Karpas-422 (cell line): Measurements from ENCODE around the gene DNASE1L2. TPM values are rescaled to one million over a fixed set of nuclear protein-coding genes. Genes with fewer than 3 reads are reported as not detected.

Experiments
- DNase-seq: peaks from one replicate; pipeline ENCODE4 v3.0.0-alpha.2; 2015
- H2AFZ ChIP-seq: fragments of 200-600 bp; sonication (generic); 2 replicates; pipeline ENCODE4 v1.6.1; 2014; ENCODE audit warnings: antibody characterized with exemption, low read length, mixed read lengths
- H3K27ac ChIP-seq: fragments of 200-600 bp; sonication (generic); 2 replicates; pipeline ENCODE4 v1.5.1; 2014; ENCODE audit warnings: mild to moderate bottlenecking, low read length, moderate library complexity
- H3K27me3 ChIP-seq: fragments of 200-600 bp; sonication (generic); 2 replicates; pipeline ENCODE4 v1.6.1; 2014; ENCODE audit warnings: low read length, mixed read lengths
- H3K36me3 ChIP-seq: fragments of 200-600 bp; sonication (generic); 2 replicates; pipeline ENCODE4 v1.6.1; 2014; ENCODE audit warnings: low read length, mixed read lengths; ENCODE audit not compliant: insufficient read depth
- H3K4me1 ChIP-seq: fragments of 200-600 bp; sonication (generic); 2 replicates; pipeline ENCODE4 v1.6.1; 2014; ENCODE audit warnings: mild to moderate bottlenecking, low read length, mixed read lengths
- H3K4me2 ChIP-seq: fragments of 200-600 bp; sonication (generic); 2 replicates; pipeline ENCODE4 v1.6.1; 2014; ENCODE audit warnings: low read length, low read depth, mild to moderate bottlenecking; ENCODE audit not compliant: poor library complexity, severe bottlenecking
- H3K4me3 ChIP-seq: fragments of 200-600 bp; sonication (generic); 2 replicates; pipeline ENCODE4 v1.5.1; 2014; ENCODE audit warnings: mild to moderate bottlenecking, antibody characterized with exemption, low read length, mixed read lengths
- H3K79me2 ChIP-seq: fragments of 200-600 bp; sonication (generic); 2 replicates; pipeline ENCODE4 v1.6.1; 2014; ENCODE audit warnings: mild to moderate bottlenecking, low read length, mixed read lengths
- H3K9ac ChIP-seq: fragments of 200-600 bp; sonication (generic); 2 replicates; pipeline ENCODE4 v1.6.0; 2014; ENCODE audit warnings: low read length
- H3K9me2 ChIP-seq: fragments of 200-600 bp; sonication (generic), shearing (Covaris generic); replicated peaks from 2 replicates; pipeline ENCODE4 v1.6.0; 2014; ENCODE audit warnings: mild to moderate bottlenecking, low read length, moderate library complexity; ENCODE audit not compliant: insufficient read depth
- H3K9me3 ChIP-seq: fragments of 300-700, 200-600 bp; sonication (generic); 2 replicates; pipeline ENCODE4 v1.6.1; 2014; ENCODE audit warnings: low read length, mixed read lengths
- H4K20me1 ChIP-seq: fragments of 200-600 bp; sonication (generic); 2 replicates; pipeline ENCODE4 v1.6.1; 2014; ENCODE audit warnings: mild to moderate bottlenecking, antibody characterized with exemption, low read length, low read depth; ENCODE audit not compliant: insufficient read depth
- total RNA-seq: library from RNA; depleted of rRNA; stranded (reverse); fragments of >200 nt; shearing (Covaris generic); gene quantifications from 2 replicates; pipeline ENCODE4 v1.2.3, GENCODE V29; 2014; ENCODE audit warnings: low replicate concordance

The DNASE1L2 gene
- total RNA-seq, 1 experiment from 2014 or later, result 0.78 TPM

- Histone ChIP-seq H3K4me3 (peak within 1 kb of the TSS; percentile 99), H4K20me1 (peaks cover 19% of the 10 kb centered on the region; the same call in 1 of the 2 replicates), H3K9ac (peak within 1 kb of the TSS; percentile 96), H3K27ac (peak within 1 kb of the TSS; percentile 79), H3K4me1 (peaks cover 9% of the 10 kb centered on the region), H3K79me2 (peaks cover 46% of the 10 kb centered on the region), H3K9me3 (no peaks in the 10 kb centered on the region), H2AFZ (no peak within 1 kb of the TSS), H3K9me2 (no peaks in the 10 kb centered on the region), H3K4me2 (peak within 1 kb of the TSS; percentile 93), H3K36me3 (no peaks in the 10 kb centered on the region), H3K27me3 (no peaks in the 10 kb centered on the region)
- DNase-seq, result peak; percentile 100
Observed at GRCh38 chr16:2223221-2223941, 12.9 kb upstream of the DNASE1L2 start, which contains the start of gene E4F1. E4F1 (plus strand) TSS chr16:2223591; CDS start chr16:2223614, 23 bp downstream.

- peaks cover 21% of the 10 kb centered on the region; the same call in 1 of the 2 replicates for H4K20me1 ChIP-seq
- no peaks in the 10 kb centered on the region for H3K27me3 ChIP-seq
- H3K36me3 ChIP-seq, result no peaks in the 10 kb centered on the region
- no peak overlapping the region for H2AFZ ChIP-seq
- peak overlapping the region; percentile 79 for H3K27ac ChIP-seq
- H3K4me2 ChIP-seq, result peak overlapping the region; percentile 93
- H3K79me2 ChIP-seq, result peaks cover 46% of the 10 kb centered on the region
- peak; percentile 75 for DNase-seq
- peak overlapping the region; percentile 96 for H3K9ac ChIP-seq
- peak overlapping the region; percentile 99 for H3K4me3 ChIP-seq
- no peaks in the 10 kb centered on the region for H3K9me3 ChIP-seq
- H3K4me1 ChIP-seq, result peaks cover 9% of the 10 kb centered on the region
- H3K9me2 ChIP-seq, result no peaks in the 10 kb centered on the region
Observed at GRCh38 chr16:2223942-2224486, 12.2 kb upstream of the DNASE1L2 start.

GRCh38 chr16:2226245-2226793 is 9.9 kb upstream of the DNASE1L2 start:
- Histone ChIP-seq H2AFZ (no peak overlapping the region), H3K9me3 (no peaks in the 10 kb centered on the region), H3K9ac (no peak overlapping the region), H3K9me2 (no peaks in the 10 kb centered on the region), H3K36me3 (no peaks in the 10 kb centered on the region), H3K4me2 (no peak overlapping the region), H3K4me1 (peaks cover 9% of the 10 kb centered on the region), H4K20me1 (peaks cover 21% of the 10 kb centered on the region; the same call in 1 of the 2 replicates), H3K4me3 (no peak overlapping the region), H3K27me3 (no peaks in the 10 kb centered on the region), H3K79me2 (peaks cover 46% of the 10 kb centered on the region), H3K27ac (no peak overlapping the region)
- no peak for DNase-seq

GRCh38 chr16:2226918-2227317 is 9.3 kb upstream of the DNASE1L2 start:
- no peak for DNase-seq
- Histone ChIP-seq H3K4me3 (no peak overlapping the region), H3K9ac (no peak overlapping the region), H3K4me1 (peaks cover 9% of the 10 kb centered on the region), H3K36me3 (no peaks in the 10 kb centered on the region), H3K4me2 (no peak overlapping the region), H3K9me3 (no peaks in the 10 kb centered on the region), H3K9me2 (no peaks in the 10 kb centered on the region), H2AFZ (no peak overlapping the region), H3K27me3 (no peaks in the 10 kb centered on the region), H3K27ac (no peak overlapping the region), H3K79me2 (peaks cover 46% of the 10 kb centered on the region), H4K20me1 (peaks cover 21% of the 10 kb centered on the region; the same call in 1 of the 2 replicates)

- H3K4me1 ChIP-seq, result peaks cover 6% of the 10 kb centered on the region
- peaks cover 46% of the 10 kb centered on the region for H3K79me2 ChIP-seq
- no peaks in the 10 kb centered on the region for H3K9me2 ChIP-seq
- no peaks in the 10 kb centered on the region for H3K9me3 ChIP-seq
- H3K9ac ChIP-seq, result no peak overlapping the region
- H3K36me3 ChIP-seq, result no peaks in the 10 kb centered on the region
- DNase-seq, result no peak
- H4K20me1 ChIP-seq, result peaks cover 24% of the 10 kb centered on the region; the same call in 1 of the 2 replicates
- no peak overlapping the region for H3K4me2 ChIP-seq
- no peak overlapping the region for H3K27ac ChIP-seq
- H3K27me3 ChIP-seq, result no peaks in the 10 kb centered on the region
- H2AFZ ChIP-seq, result no peak overlapping the region
- no peak overlapping the region for H3K4me3 ChIP-seq
Observed at GRCh38 chr16:2228161-2228824, 8.0 kb upstream of the DNASE1L2 start.

- Histone ChIP-seq H3K4me2 (no peak overlapping the region), H3K36me3 (no peaks in the 10 kb centered on the region; the same call in 1 of the 2 replicates), H3K9ac (no peak overlapping the region), H2AFZ (no peak overlapping the region), H3K27ac (no peak overlapping the region), H3K4me3 (no peak overlapping the region), H3K9me2 (no peaks in the 10 kb centered on the region), H4K20me1 (peaks cover 22% of the 10 kb centered on the region; the same call in 1 of the 2 replicates), H3K4me1 (peaks cover 6% of the 10 kb centered on the region), H3K27me3 (no peaks in the 10 kb centered on the region), H3K9me3 (no peaks in the 10 kb centered on the region), H3K79me2 (peaks cover 40% of the 10 kb centered on the region)
- DNase-seq, result no peak
Observed at GRCh38 chr16:2229091-2229490, 7.2 kb upstream of the DNASE1L2 start.

GRCh38 chr16:2229632-2230250 is 6.5 kb upstream of the DNASE1L2 start:
- H3K9ac ChIP-seq, result no peak overlapping the region
- H4K20me1 ChIP-seq, result 0 out of 2 replicates have a peak, but pooled peaks cover 19% of the 10 kb centered on the region
- H3K36me3 ChIP-seq, result no peaks in the 10 kb centered on the region; the same call in 1 of the 2 replicates
- H3K27ac ChIP-seq, result no peak overlapping the region
- no peak overlapping the region for H2AFZ ChIP-seq
- no peaks in the 10 kb centered on the region for H3K9me2 ChIP-seq
- no peak overlapping the region for H3K4me3 ChIP-seq
- peaks cover 6% of the 10 kb centered on the region for H3K4me1 ChIP-seq
- no peaks in the 10 kb centered on the region for H3K9me3 ChIP-seq
- no peak overlapping the region for H3K4me2 ChIP-seq
- no peak for DNase-seq
- peaks cover 34% of the 10 kb centered on the region for H3K79me2 ChIP-seq
- no peaks in the 10 kb centered on the region for H3K27me3 ChIP-seq
